KOPT-K1 (cell line): ENCODE results near the gene MYO5C.

Source experiments
- H3K27ac ChIP-seq: fragments of 200-600 bp; sonication (generic); 2 replicates; pipeline ENCODE4 v1.5.1; 2016; ENCODE audit warnings: antibody characterized with exemption, mild to moderate bottlenecking, low read depth, low read length; ENCODE audit not compliant: poor library complexity, severe bottlenecking
- H3K36me3 ChIP-seq: fragments of 200-600 bp; sonication (generic); 2 replicates; pipeline ENCODE4 v1.5.1; 2017; ENCODE audit warnings: antibody characterized with exemption, mild to moderate bottlenecking, low read length, moderate library complexity; ENCODE audit not compliant: insufficient read depth
- H3K9me3 ChIP-seq: fragments of 200-600 bp; sonication (generic); 2 replicates; pipeline ENCODE4 v1.5.1; 2017; ENCODE audit warnings: antibody characterized with exemption, low read length, mild to moderate bottlenecking; ENCODE audit not compliant: insufficient read depth, poor library complexity, severe bottlenecking

Gene MYO5C

GRCh38 chr15:52228921-52229320 lies 66.7 kb downstream of the MYO5C start:
- Histone ChIP-seq H3K27ac (no peak overlapping the region), H3K36me3 (peaks cover 9% of the 10 kb centered on the region; the same call in 1 of the 2 replicates), H3K9me3 (no peaks in the 10 kb centered on the region)

- Histone ChIP-seq H3K27ac (no peak overlapping the region), H3K36me3 (peaks cover 9% of the 10 kb centered on the region; the same call in 1 of the 2 replicates), H3K9me3 (no peaks in the 10 kb centered on the region)
These were observed 68.1 kb downstream of the MYO5C start for GRCh38 chr15:52227456-52227855.

- no peaks in the 10 kb centered on the region for H3K9me3 ChIP-seq
- no peak overlapping the region for H3K27ac ChIP-seq
- H3K36me3 ChIP-seq = peaks cover 9% of the 10 kb centered on the region; the same call in 1 of the 2 replicates
These were observed 70.4 kb downstream of the MYO5C start for GRCh38 chr15:52225230-52225629.

- Histone ChIP-seq H3K27ac (no peak overlapping the region), H3K36me3 (peaks cover 1% of the 10 kb centered on the region; the same call in 1 of the 2 replicates), H3K9me3 (no peaks in the 10 kb centered on the region)
These were observed 71.4 kb downstream of the MYO5C start for GRCh38 chr15:52224211-52224610.

- H3K27ac ChIP-seq = peak overlapping the region; percentile 98
- no peaks in the 10 kb centered on the region for H3K9me3 ChIP-seq
- H3K36me3 ChIP-seq = no peaks in the 10 kb centered on the region
These were observed 73.9 kb downstream of the MYO5C start for GRCh38 chr15:52221730-52222129.

GRCh38 chr15:52220937-52221660 lies 74.5 kb downstream of the MYO5C start:
- Histone ChIP-seq H3K27ac (peak overlapping the region; percentile 98), H3K9me3 (no peaks in the 10 kb centered on the region), H3K36me3 (no peaks in the 10 kb centered on the region)

GRCh38 chr15:52220251-52220650 lies 75.4 kb downstream of the MYO5C start:
- Histone ChIP-seq H3K9me3 (no peaks in the 10 kb centered on the region), H3K36me3 (no peaks in the 10 kb centered on the region), H3K27ac (peak overlapping the region; percentile 98)

GRCh38 chr15:52218816-52219215 lies 76.8 kb downstream of the MYO5C start:
- Histone ChIP-seq H3K9me3 (no peaks in the 10 kb centered on the region), H3K27ac (no peak overlapping the region), H3K36me3 (no peaks in the 10 kb centered on the region)

GRCh38 chr15:52218371-52218770 lies 77.2 kb downstream of the MYO5C start:
- no peak overlapping the region for H3K27ac ChIP-seq
- H3K9me3 ChIP-seq = no peaks in the 10 kb centered on the region
- no peaks in the 10 kb centered on the region for H3K36me3 ChIP-seq

GRCh38 chr15:52217186-52217585 lies 78.4 kb downstream of the MYO5C start:
- H3K27ac ChIP-seq = no peak overlapping the region
- H3K36me3 ChIP-seq = no peaks in the 10 kb centered on the region
- no peaks in the 10 kb centered on the region for H3K9me3 ChIP-seq

- Histone ChIP-seq H3K36me3 (no peaks in the 10 kb centered on the region), H3K9me3 (no peaks in the 10 kb centered on the region), H3K27ac (no peak overlapping the region)
These were observed 81.1 kb downstream of the MYO5C start for GRCh38 chr15:52214553-52214952.

GRCh38 chr15:52213206-52213605 lies 82.4 kb downstream of the MYO5C start:
- Histone ChIP-seq H3K36me3 (no peaks in the 10 kb centered on the region), H3K9me3 (no peaks in the 10 kb centered on the region), H3K27ac (no peak overlapping the region)

- Histone ChIP-seq H3K9me3 (no peaks in the 10 kb centered on the region), H3K36me3 (no peaks in the 10 kb centered on the region)
These were observed 87.2 kb downstream of the MYO5C start for GRCh38 chr15:52208306-52208946.

GRCh38 chr15:52207191-52207590 lies 88.4 kb downstream of the MYO5C start:
- H3K27ac ChIP-seq = no peak overlapping the region
- H3K9me3 ChIP-seq = no peaks in the 10 kb centered on the region
- H3K36me3 ChIP-seq = no peaks in the 10 kb centered on the region

More at GRCh38 chr15:52208306-52208946, 87.2 kb downstream of the MYO5C start:
- no peak overlapping the region for H3K27ac ChIP-seq

- H3K9me3 ChIP-seq = no peaks in the 10 kb centered on the region
- H3K36me3 ChIP-seq = no peaks in the 10 kb centered on the region
- no peak overlapping the region for H3K27ac ChIP-seq
These were observed 89.2 kb downstream of the MYO5C start for GRCh38 chr15:52206446-52206845.

- Histone ChIP-seq H3K9me3 (no peaks in the 10 kb centered on the region), H3K27ac (no peak overlapping the region), H3K36me3 (no peaks in the 10 kb centered on the region)
These were observed 90.9 kb downstream of the MYO5C start for GRCh38 chr15:52204657-52205056.
